ENCODE data around the gene GRAP.

Gene GRAP

GRCh38 chr17:19010729-19011505 lies 35.8 kb downstream of the GRAP start:
- no peak overlapping the region for H3K4me3 ChIP-seq (ENCODE audit: low read depth in 1 of 2, low read length in 2 of 2)
- DNase-seq (no peak), ATAC-seq (ENCODE audit: insufficient read depth, low read depth) (no peak)
- H3K9me3 ChIP-seq (ENCODE audit: insufficient read depth, low read length, severe bottlenecking), result no peaks in the 10 kb centered on the region
- H3K27ac ChIP-seq (ENCODE audit: low read length), result no peak overlapping the region
- no peaks in the 10 kb centered on the region for H3K4me1 ChIP-seq (ENCODE audit: insufficient read depth, low read length)
- H3K4me2 ChIP-seq (ENCODE audit: insufficient read depth, low read length), result no peak overlapping the region
- no peak overlapping the region for H2AFZ ChIP-seq (ENCODE audit: low read depth, low read length)
- no peak overlapping the region for H3K9ac ChIP-seq (ENCODE audit: low read depth, low read length)
- no peaks in the 10 kb centered on the region for H3K79me2 ChIP-seq (ENCODE audit: insufficient read depth, low read length)
- H3K36me3 ChIP-seq (ENCODE audit: insufficient read depth, low read length), result no peaks in the 10 kb centered on the region
- H4K20me1 ChIP-seq (ENCODE audit: insufficient read depth, low read length), result peaks cover 7% of the 10 kb centered on the region; the same call in 1 of the 2 replicates
- no peaks in the 10 kb centered on the region for H3K27me3 ChIP-seq (ENCODE audit: insufficient read depth, low read length, poor library complexity)
- TF ChIP-seq EZH2 (IDR thresholded peaks at IDR 0.05; ENCODE audit: borderline replicate concordance, low read depth, low read length, severe bottlenecking), result no peak
- TF ChIP-seq CTCF (IDR thresholded peaks at IDR 0.05; ENCODE audit: borderline replicate concordance, extremely low read depth, low read length, poor library complexity, severe bottlenecking), result no peak

GRCh38 chr17:19009970-19010369 lies 36.8 kb downstream of the GRAP start:
- ATAC-seq (ENCODE audit: insufficient read depth, low read depth) (no peak), DNase-seq (no peak)
- TF ChIP-seq EZH2 (IDR thresholded peaks at IDR 0.05; ENCODE audit: borderline replicate concordance, low read depth, low read length, severe bottlenecking), result no peak
- no peak for TF ChIP-seq CTCF (IDR thresholded peaks at IDR 0.05; ENCODE audit: borderline replicate concordance, extremely low read depth, low read length, poor library complexity, severe bottlenecking)
- no peak overlapping the region for H3K4me3 ChIP-seq (ENCODE audit: low read depth in 1 of 2, low read length in 2 of 2)
- H3K27ac ChIP-seq (ENCODE audit: low read length), result no peak overlapping the region
- no peaks in the 10 kb centered on the region for H3K4me1 ChIP-seq (ENCODE audit: insufficient read depth, low read length)
- no peak overlapping the region for H3K9ac ChIP-seq (ENCODE audit: low read depth, low read length)
- H4K20me1 ChIP-seq (ENCODE audit: insufficient read depth, low read length), result peaks cover 7% of the 10 kb centered on the region; the same call in 1 of the 2 replicates
- H3K36me3 ChIP-seq (ENCODE audit: insufficient read depth, low read length), result no peaks in the 10 kb centered on the region
- no peak overlapping the region for H2AFZ ChIP-seq (ENCODE audit: low read depth, low read length)
- H3K9me3 ChIP-seq (ENCODE audit: insufficient read depth, low read length, severe bottlenecking), result no peaks in the 10 kb centered on the region
- H3K27me3 ChIP-seq (ENCODE audit: insufficient read depth, low read length, poor library complexity), result no peaks in the 10 kb centered on the region
- H3K79me2 ChIP-seq (ENCODE audit: insufficient read depth, low read length), result no peaks in the 10 kb centered on the region
- H3K4me2 ChIP-seq (ENCODE audit: insufficient read depth, low read length), result no peak overlapping the region

- no peaks in the 10 kb centered on the region for H3K9me3 ChIP-seq (ENCODE audit: insufficient read depth, low read length, severe bottlenecking)
- H3K27me3 ChIP-seq (ENCODE audit: insufficient read depth, low read length, poor library complexity), result no peaks in the 10 kb centered on the region
- H3K4me3 ChIP-seq (ENCODE audit: low read depth in 1 of 2, low read length in 2 of 2), result no peak overlapping the region
- no peaks in the 10 kb centered on the region for H4K20me1 ChIP-seq (ENCODE audit: insufficient read depth, low read length)
- no peak for DNase-seq
- no peaks in the 10 kb centered on the region for H3K4me1 ChIP-seq (ENCODE audit: insufficient read depth, low read length)
- H3K9ac ChIP-seq (ENCODE audit: low read depth, low read length), result no peak overlapping the region
- H3K27ac ChIP-seq (ENCODE audit: low read length), result no peak overlapping the region
- H3K36me3 ChIP-seq (ENCODE audit: insufficient read depth, low read length), result no peaks in the 10 kb centered on the region
- ATAC-seq (ENCODE audit: insufficient read depth, low read depth), result no peak
- H2AFZ ChIP-seq (ENCODE audit: low read depth, low read length), result no peak overlapping the region
- no peaks in the 10 kb centered on the region for H3K79me2 ChIP-seq (ENCODE audit: insufficient read depth, low read length)
- no peak for TF ChIP-seq CTCF (IDR thresholded peaks at IDR 0.05; ENCODE audit: borderline replicate concordance, extremely low read depth, low read length, poor library complexity, severe bottlenecking)
- TF ChIP-seq EZH2 (IDR thresholded peaks at IDR 0.05; ENCODE audit: borderline replicate concordance, low read depth, low read length, severe bottlenecking), result no peak
- H3K4me2 ChIP-seq (ENCODE audit: insufficient read depth, low read length), result no peak overlapping the region
These were observed 40.1 kb downstream of the GRAP start for GRCh38 chr17:19006698-19007097.

Measured in DND-41 (cell line).